ENCODE data around the gene KDM3A. TPM values are rescaled to one million over a fixed set of nuclear protein-coding genes. Genes with fewer than 3 reads are reported as not detected.

KDM3A gene
- total RNA-seq, 3 donors from 2014 or later, result 36.1 to 73.6 (median 53.6) TPM

GRCh38 chr2:86454238-86454637 is 13.1 kb downstream of the KDM3A start:
- no peak for TF ChIP-seq CTCF (IDR thresholded peaks at IDR 0.05)

GRCh38 chr2:86455181-86455580 is 14.0 kb downstream of the KDM3A start:
- TF ChIP-seq CTCF (IDR thresholded peaks at IDR 0.05), result no peak
- Histone ChIP-seq H3K4me1 (ENCODE audit: low read depth) (no peaks in the 10 kb centered on the region), H3K9me3 (no peaks in the 10 kb centered on the region), H3K36me3 (ENCODE audit: low read depth) (no peaks in the 10 kb centered on the region), H3K4me3 (no peak overlapping the region)
- DNase-seq (no peak), ATAC-seq (no peak)
- intact Hi-C loops (cut with DNase I, micrococcal nuclease), result no loop called here

More at GRCh38 chr2:86454238-86454637, 13.1 kb downstream of the KDM3A start:
- ATAC-seq (no peak), DNase-seq (no peak)
- Histone ChIP-seq H3K36me3 (ENCODE audit: low read depth) (no peaks in the 10 kb centered on the region), H3K4me1 (ENCODE audit: low read depth) (no peaks in the 10 kb centered on the region), H3K9me3 (no peaks in the 10 kb centered on the region), H3K4me3 (no peak overlapping the region)
- intact Hi-C loops (cut with DNase I, micrococcal nuclease), result no loop called here

- H3K9me3 ChIP-seq, result no peaks in the 10 kb centered on the region
- no peaks in the 10 kb centered on the region for H3K4me1 ChIP-seq (ENCODE audit: low read depth)
- TF ChIP-seq CTCF (IDR thresholded peaks at IDR 0.05), result no peak
- intact Hi-C loops (cut with DNase I, micrococcal nuclease), result no loop called here
- ATAC-seq, result no peak
- no peak for DNase-seq
- H3K36me3 ChIP-seq (ENCODE audit: low read depth), result peaks cover 3% of the 10 kb centered on the region
- no peak overlapping the region for H3K4me3 ChIP-seq
These were observed 20.0 kb downstream of the KDM3A start for GRCh38 chr2:86461042-86461743.

- Histone ChIP-seq H3K4me1 (ENCODE audit: low read depth) (no peaks in the 10 kb centered on the region), H3K9me3 (no peaks in the 10 kb centered on the region), H3K4me3 (no peak overlapping the region), H3K36me3 (ENCODE audit: low read depth) (peaks cover 3% of the 10 kb centered on the region)
- TF ChIP-seq CTCF (IDR thresholded peaks at IDR 0.05), result no peak
- intact Hi-C loops (cut with DNase I, micrococcal nuclease), result no loop called here
- ATAC-seq, result no peak
- no peak for DNase-seq
These were observed 23.5 kb downstream of the KDM3A start for GRCh38 chr2:86464652-86465051.

- intact Hi-C loops (cut with DNase I, micrococcal nuclease), result no loop called here
- no peak for ATAC-seq
- no peak for DNase-seq
- Histone ChIP-seq H3K9me3 (no peaks in the 10 kb centered on the region), H3K4me1 (ENCODE audit: low read depth) (no peaks in the 10 kb centered on the region), H3K36me3 (ENCODE audit: low read depth) (peaks cover 3% of the 10 kb centered on the region), H3K4me3 (no peak overlapping the region)
- TF ChIP-seq CTCF (IDR thresholded peaks at IDR 0.05), result no peak
These were observed 25.1 kb downstream of the KDM3A start for GRCh38 chr2:86466306-86466705.
